Parathyroid adenoma (tissue), 2 donors: Measurements from ENCODE around the gene MYO9A.

ENCODE experiments used
- H2AFZ ChIP-seq: fragments of 300-600 bp; sonication (generic); one replicate; pipeline ENCODE4 v1.7.0; 2017; ENCODE audit warnings: antibody characterized with exemption, mild to moderate bottlenecking
- H3K27ac ChIP-seq: fragments of 300-600 bp; sonication (generic); one replicate; pipeline ENCODE4 v1.7.0; 2017
- H3K27me3 ChIP-seq: fragments of 300-600 bp; sonication (generic); one replicate; pipeline ENCODE4 v1.7.0; 2017; ENCODE audit warnings: low read length; ENCODE audit not compliant: control insufficient read depth, insufficient read depth
- H3K36me3 ChIP-seq: fragments of 300-600 bp; sonication (generic); one replicate; pipeline ENCODE4 v1.7.0; 2017; ENCODE audit warnings: low read length; ENCODE audit not compliant: control insufficient read depth, insufficient read depth
- H3K4me1 ChIP-seq: fragments of 300-600 bp; sonication (generic); one replicate; pipeline ENCODE4 v1.7.0; 2017; ENCODE audit warnings: control low read depth
- H3K4me2 ChIP-seq: fragments of 300-600 bp; sonication (generic); one replicate; pipeline ENCODE4 v1.7.0; 2017; ENCODE audit warnings: low read length
- H3K4me3 ChIP-seq: fragments of 300-600 bp; sonication (generic); one replicate; pipeline ENCODE4 v1.7.0; 2017; ENCODE audit warnings: low read depth, low read length
- H3K79me2 ChIP-seq: fragments of 300-600 bp; sonication (generic); one replicate; pipeline ENCODE4 v1.7.0; 2017; ENCODE audit warnings: control low read depth
- H3K9ac ChIP-seq: fragments of 300-600 bp; sonication (generic); one replicate; pipeline ENCODE4 v1.7.0; 2017; ENCODE audit warnings: mild to moderate bottlenecking
- H3K9me3 ChIP-seq: fragments of 300-600 bp; sonication (generic); one replicate; pipeline ENCODE4 v1.7.0; 2017; ENCODE audit warnings: low read length; ENCODE audit not compliant: control insufficient read depth
- CTCF ChIP-seq: fragments of 300-600 bp; sonication (generic); IDR thresholded peaks from one replicate; pipeline ENCODE4 v1.7.0; 2017; ENCODE audit warnings: antibody characterized with exemption, mild to moderate bottlenecking
- donor health status: primary hyperparathyroidism.

The MYO9A gene

GRCh38 chr15:72116731-72117485 is 1.0 kb downstream of the MYO9A start:
- Histone ChIP-seq H3K27me3 (no peaks in the 10 kb centered on the region), H3K36me3 (no peaks in the 10 kb centered on the region), H3K79me2 (peaks cover 3% of the 10 kb centered on the region), H3K4me3 (peak overlapping the region; percentile 70), H3K9me3 (no peaks in the 10 kb centered on the region), H2AFZ (peak overlapping the region; percentile 84), H3K9ac (no peak overlapping the region), H3K4me1 (no peaks in the 10 kb centered on the region), H3K27ac (peak overlapping the region; percentile 72), H3K4me2 (peak overlapping the region; percentile 95)
- no peak for TF ChIP-seq CTCF

GRCh38 chr15:72113347-72114031 is 4.5 kb downstream of the MYO9A start:
- Histone ChIP-seq H3K4me3 (no peak overlapping the region), H3K4me2 (no peak overlapping the region), H3K27me3 (no peaks in the 10 kb centered on the region), H3K4me1 (no peaks in the 10 kb centered on the region), H3K36me3 (no peaks in the 10 kb centered on the region), H3K27ac (no peak overlapping the region), H2AFZ (no peak overlapping the region), H3K79me2 (peaks cover 8% of the 10 kb centered on the region), H3K9me3 (no peaks in the 10 kb centered on the region), H3K9ac (no peak overlapping the region)
- no peak for TF ChIP-seq CTCF

- H3K9ac ChIP-seq = no peak overlapping the region
- H3K27me3 ChIP-seq = no peaks in the 10 kb centered on the region
- H3K27ac ChIP-seq = no peak overlapping the region
- no peak overlapping the region for H2AFZ ChIP-seq
- no peaks in the 10 kb centered on the region for H3K36me3 ChIP-seq
- no peaks in the 10 kb centered on the region for H3K9me3 ChIP-seq
- TF ChIP-seq CTCF = no peak
- H3K4me1 ChIP-seq = no peaks in the 10 kb centered on the region
- H3K79me2 ChIP-seq = peaks cover 8% of the 10 kb centered on the region
- H3K4me2 ChIP-seq = no peak overlapping the region
- no peak overlapping the region for H3K4me3 ChIP-seq
Measured at GRCh38 chr15:72112805-72113204, 5.1 kb downstream of the MYO9A start.

GRCh38 chr15:72112116-72112515 is 5.8 kb downstream of the MYO9A start:
- no peaks in the 10 kb centered on the region for H3K4me1 ChIP-seq
- no peak overlapping the region for H2AFZ ChIP-seq
- no peak overlapping the region for H3K4me3 ChIP-seq
- no peak overlapping the region for H3K9ac ChIP-seq
- H3K79me2 ChIP-seq = peaks cover 8% of the 10 kb centered on the region
- TF ChIP-seq CTCF = no peak
- H3K27me3 ChIP-seq = no peaks in the 10 kb centered on the region
- H3K4me2 ChIP-seq = no peak overlapping the region
- H3K9me3 ChIP-seq = no peaks in the 10 kb centered on the region
- no peak overlapping the region for H3K27ac ChIP-seq
- H3K36me3 ChIP-seq = no peaks in the 10 kb centered on the region
